Hepatocyte (in vitro differentiated cells): ENCODE data around the gene PHEX. TPM values are rescaled to one million over a fixed set of nuclear protein-coding genes. Genes with fewer than 3 reads are reported as not detected.

Source experiments
- DNase-seq: peaks from one replicate; pipeline ENCODE4 v3.0.0-alpha.2; 2016; ENCODE audit warnings: low spot score
- H2AFZ ChIP-seq: fragments of 200-600 bp; sonication (generic); 2 replicates; pipeline ENCODE4 v1.6.0; 2016; ENCODE audit warnings: antibody characterized with exemption, mild to moderate bottlenecking
- H3K27ac ChIP-seq: fragments of 200-600 bp; sonication (generic); 2 replicates; pipeline ENCODE4 v1.5.1; 2016; ENCODE audit warnings: mild to moderate bottlenecking
- H3K27me3 ChIP-seq: fragments of 200-600 bp; sonication (generic); 2 replicates; pipeline ENCODE4 v1.6.1; 2016
- H3K36me3 ChIP-seq: fragments of 200-600 bp; sonication (generic); replicated peaks from 2 replicates; pipeline ENCODE4 v1.5.1; 2016; ENCODE audit warnings: low read depth; ENCODE audit not compliant: insufficient read depth
- H3K4me1 ChIP-seq: fragments of 200-600 bp; sonication (generic); 2 replicates; pipeline ENCODE4 v1.5.1; 2016; ENCODE audit warnings: mild to moderate bottlenecking, moderate library complexity; ENCODE audit not compliant: insufficient read depth
- H3K4me2 ChIP-seq: fragments of 200-600 bp; sonication (generic); 2 replicates; pipeline ENCODE4 v1.6.0; 2016
- H3K4me3 ChIP-seq: fragments of 200-600 bp; sonication (generic); 2 replicates; pipeline ENCODE4 v1.5.1; 2016; ENCODE audit warnings: mild to moderate bottlenecking
- H3K79me2 ChIP-seq: fragments of 200-600 bp; sonication (generic); 2 replicates; pipeline ENCODE4 v1.6.0; 2017; ENCODE audit warnings: mild to moderate bottlenecking
- H3K9me2 ChIP-seq: fragments of 200-600 bp; sonication (generic); replicated peaks from 2 replicates; pipeline ENCODE4 v1.6.0; 2017; ENCODE audit warnings: mild to moderate bottlenecking; ENCODE audit not compliant: insufficient read depth
- H3K9me3 ChIP-seq: fragments of 200-600 bp; sonication (generic); 2 replicates; pipeline ENCODE4 v1.5.1; 2016; ENCODE audit warnings: low read depth, mild to moderate bottlenecking
- H4K20me1 ChIP-seq: fragments of 200-600 bp; sonication (generic); 2 replicates; pipeline ENCODE4 v1.6.0; 2016; ENCODE audit warnings: mild to moderate bottlenecking; ENCODE audit not compliant: insufficient read depth, poor library complexity, severe bottlenecking
- CTCF ChIP-seq: fragments of 200-600 bp; sonication (generic); IDR thresholded peaks from 2 replicates; pipeline ENCODE4 v1.5.1; 2016; ENCODE audit warnings: antibody characterized with exemption, mild to moderate bottlenecking; ENCODE audit not compliant: poor library complexity
- EZH2 ChIP-seq: fragments of 200-600 bp; sonication (generic); IDR thresholded peaks from 2 replicates; pipeline ENCODE4 v1.6.1; 2016; ENCODE audit warnings: antibody characterized with exemption, mild to moderate bottlenecking, borderline replicate concordance
- EZH2phosphoT487 ChIP-seq: fragments of 200-600 bp; sonication (generic); IDR thresholded peaks from one replicate; pipeline ENCODE4 v1.6.1; 2018; ENCODE audit warnings: antibody characterized with exemption, mild to moderate bottlenecking, low read depth, moderate library complexity; ENCODE audit not compliant: unreplicated experiment, severe bottlenecking
- WGBS: methylation state at CpG from one replicate; pipeline ENCODE4 v1.1.6; 2016; ENCODE audit warnings: low lambda C conversion rate; ENCODE audit errors: missing lambda C conversion rate; 5-methylcytosine and 5-hydroxymethylcytosine counted together
- polyA plus RNA-seq: library from polyadenylated mRNA; unstranded; fragments of >200 nt; fragmentation: Nextera tagmentation; extraction: Ambion mirVana; gene quantifications from 2 replicates; pipeline ENCODE4 v1.2.1, GENCODE V29; 2016
- total RNA-seq: library from RNA; depleted of rRNA; stranded (reverse); fragments of >200 nt; gene quantifications from 2 replicates; pipeline ENCODE4 v1.2.3, GENCODE V29; 2014

The PHEX gene
- total and polyA plus RNA-seq, 2 experiments from 2014 or later: 0.05 to 0.27 TPM

- Histone ChIP-seq H3K79me2 (no peaks in the 10 kb centered on the region), H3K27ac (no peak overlapping the region), H3K4me3 (no peak overlapping the region), H3K4me1 (no peaks in the 10 kb centered on the region), H3K36me3 (no peaks in the 10 kb centered on the region), H3K9me2 (no peaks in the 10 kb centered on the region), H3K27me3 (no peaks in the 10 kb centered on the region), H3K9me3 (no peaks in the 10 kb centered on the region), H2AFZ (no peak overlapping the region), H4K20me1 (no peaks in the 10 kb centered on the region), H3K4me2 (no peak overlapping the region)
- no peak for DNase-seq
- no peak for TF ChIP-seq EZH2phosphoT487
- no peak for TF ChIP-seq CTCF
- no peak for TF ChIP-seq EZH2
- WGBS: 55% methylated on average over 7 of the region's 7 CpGs
Observed at GRCh38 chrX:22171287-22172060, 139.3 kb downstream of the PHEX start.

GRCh38 chrX:22173966-22174365 is 141.8 kb downstream of the PHEX start:
- no peak for DNase-seq
- Histone ChIP-seq H3K27ac (no peak overlapping the region), H3K36me3 (no peaks in the 10 kb centered on the region), H3K4me1 (no peaks in the 10 kb centered on the region), H3K9me2 (no peaks in the 10 kb centered on the region), H2AFZ (no peak overlapping the region), H3K27me3 (no peaks in the 10 kb centered on the region), H4K20me1 (no peaks in the 10 kb centered on the region), H3K9me3 (no peaks in the 10 kb centered on the region), H3K4me3 (no peak overlapping the region), H3K79me2 (no peaks in the 10 kb centered on the region), H3K4me2 (no peak overlapping the region)
- WGBS: 91% methylated on average over 5 of the region's 5 CpGs
- TF ChIP-seq CTCF: no peak
- TF ChIP-seq EZH2phosphoT487: no peak
- no peak for TF ChIP-seq EZH2

- no peaks in the 10 kb centered on the region for H3K4me1 ChIP-seq
- no peak overlapping the region for H3K4me2 ChIP-seq
- H3K9me2 ChIP-seq: no peaks in the 10 kb centered on the region
- H3K36me3 ChIP-seq: no peaks in the 10 kb centered on the region
- H3K79me2 ChIP-seq: no peaks in the 10 kb centered on the region
- no peak overlapping the region for H3K27ac ChIP-seq
- TF ChIP-seq EZH2: no peak
- no peak for TF ChIP-seq EZH2phosphoT487
- H2AFZ ChIP-seq: no peak overlapping the region
- H3K9me3 ChIP-seq: no peaks in the 10 kb centered on the region
- H4K20me1 ChIP-seq: no peaks in the 10 kb centered on the region
- no peaks in the 10 kb centered on the region for H3K27me3 ChIP-seq
- no peak overlapping the region for H3K4me3 ChIP-seq
- no peak for DNase-seq
- whole genome bisulfite sequencing: 49% methylated on average over 7 of the region's 7 CpGs
Observed at GRCh38 chrX:22177950-22178515, 145.9 kb downstream of the PHEX start.

- WGBS: 34% methylated on average over 2 of the region's 2 CpGs
- H3K36me3 ChIP-seq: no peaks in the 10 kb centered on the region
- H3K4me1 ChIP-seq: no peaks in the 10 kb centered on the region
- H3K4me2 ChIP-seq: no peak overlapping the region
- TF ChIP-seq EZH2 (no peak), CTCF (no peak), EZH2phosphoT487 (no peak)
- no peak overlapping the region for H3K4me3 ChIP-seq
- no peak overlapping the region for H3K27ac ChIP-seq
- no peak overlapping the region for H2AFZ ChIP-seq
- no peaks in the 10 kb centered on the region for H3K27me3 ChIP-seq
- no peaks in the 10 kb centered on the region for H3K9me3 ChIP-seq
- H4K20me1 ChIP-seq: no peaks in the 10 kb centered on the region
- no peak for DNase-seq
- no peaks in the 10 kb centered on the region for H3K79me2 ChIP-seq
- no peaks in the 10 kb centered on the region for H3K9me2 ChIP-seq
Observed at GRCh38 chrX:22184096-22184495, 152.0 kb downstream of the PHEX start.
